Endothelial cell of umbilical vein (primary cell): Measurements from ENCODE around the gene SLFN11. TPM values are rescaled to one million over a fixed set of nuclear protein-coding genes. Genes with fewer than 3 reads are reported as not detected.

Experiments used
- BruUV-seq: library from RNA; stranded (reverse); fragments of 400-500 nt; replicated peaks from 2 replicates; lab custom pipeline; 2021; lab: Mats Ljungman, UMichigan
- CTCF ChIA-PET: fragments of 300-600, 350-600 bp; sonication (Branson Sonifier 250); formaldehyde crosslinking; loops from one replicate; lab custom pipeline; 2021; ENCODE audit warnings: antibody characterized with exemption, inconsistent platforms; lab: Charles Lee
- POLR2A ChIA-PET: fragments of 300-600, 350-600 bp; sonication (Branson Sonifier 250); formaldehyde crosslinking; loops from one replicate; lab custom pipeline; 2021; ENCODE audit warnings: antibody characterized with exemption, inconsistent platforms; lab: Charles Lee
- DNase-seq: peaks from one replicate; pipeline ENCODE4 v3.0.0-alpha.2; 2011; ENCODE audit warnings: low read depth, low spot score
- FAIRE-seq: peaks from 2 replicates; lab custom pipeline; 2011; peaks lifted over from hg19 to GRCh38; lab: Jason Lieb, UNC
- H2AFZ ChIP-seq: 2 replicates; pipeline ENCODE4 v1.6.0; 2012; ENCODE audit warnings: low read depth, low read length, control low read depth, inconsistent platforms
- H3K27ac ChIP-seq: 2 replicates; pipeline ENCODE4 v1.5.1; 2011; ENCODE audit warnings: low read depth, mild to moderate bottlenecking, control low read depth, low read length, moderate library complexity; ENCODE audit not compliant: insufficient read depth
- H3K27me3 ChIP-seq, 2 experiments: 2 replicates each; pipeline versions ENCODE4 v1.6.0 to v1.6.1; 2011; ENCODE audit warnings: low read length in 2 of 2, mixed read lengths in 1 of 2; ENCODE audit not compliant: control insufficient read depth in 2 of 2, insufficient read depth in 2 of 2
- H3K36me3 ChIP-seq, 2 experiments: 2 replicates in 1 of 2; 3 replicates in 1 of 2; pipeline ENCODE4 v1.5.1; 2011; ENCODE audit warnings: low read length in 2 of 2, mild to moderate bottlenecking in 1 of 2, moderate library complexity in 1 of 2; ENCODE audit not compliant: control insufficient read depth in 2 of 2, insufficient read depth in 2 of 2; ENCODE audit errors: extremely low read depth in 1 of 2
- H3K4me1 ChIP-seq: 3 replicates; pipeline ENCODE4 v1.5.1; 2011; ENCODE audit warnings: mild to moderate bottlenecking, low read length; ENCODE audit not compliant: control insufficient read depth, insufficient read depth; ENCODE audit errors: extremely low read depth
- H3K4me2 ChIP-seq: 2 replicates; pipeline ENCODE4 v1.6.1; 2011; ENCODE audit warnings: low read length, control low read depth, mixed read lengths; ENCODE audit not compliant: insufficient read depth
- H3K4me3 ChIP-seq, 3 experiments: fragments of 200-600 bp in 1 of 3; sonication (generic), shearing (Covaris generic) in 1 of 3; replicated peaks in 1 of 3; 2 replicates each; pipeline ENCODE4 v1.5.1; 2011 to 2016; ENCODE audit warnings: control low read depth in 3 of 3, low read length in 3 of 3, mild to moderate bottlenecking in 2 of 3, inconsistent platforms in 1 of 3, low read depth in 1 of 3, moderate library complexity in 1 of 3; ENCODE audit not compliant: insufficient read depth in 1 of 3
- H3K79me2 ChIP-seq: 2 replicates; pipeline ENCODE4 v1.6.0; 2012; ENCODE audit warnings: low read length, inconsistent platforms; ENCODE audit not compliant: control insufficient read depth, insufficient read depth
- H3K9ac ChIP-seq: replicated peaks from 2 replicates; pipeline ENCODE3; 2011; ENCODE audit warnings: low read length, control low read depth; ENCODE audit not compliant: insufficient read depth; ENCODE audit errors: extremely low read depth
- H3K9me1 ChIP-seq: replicated peaks from 3 replicates; pipeline ENCODE4 v1.6.0; 2011; ENCODE audit warnings: mild to moderate bottlenecking, low read length; ENCODE audit not compliant: control insufficient read depth, insufficient read depth; ENCODE audit errors: extremely low read depth
- H3K9me3 ChIP-seq: replicated peaks from 2 replicates; pipeline ENCODE4 v1.5.1; 2012; ENCODE audit warnings: low read length, inconsistent platforms; ENCODE audit not compliant: control insufficient read depth, insufficient read depth
- H4K20me1 ChIP-seq: replicated peaks from 2 replicates; pipeline ENCODE3; 2011; ENCODE audit warnings: mild to moderate bottlenecking, low read length; ENCODE audit not compliant: control insufficient read depth, insufficient read depth; ENCODE audit errors: extremely low read depth
- CTCF ChIP-seq, 2 donors: IDR thresholded peaks; 1 replicate in 1 of 2; 2 replicates in 1 of 2; pipeline ENCODE4 v1.5.1; 2011; ENCODE audit warnings: low read length in 2 of 2, mild to moderate bottlenecking in 2 of 2, moderate library complexity in 2 of 2, control low read depth in 1 of 2, inconsistent platforms in 1 of 2, low read depth in 1 of 2; ENCODE audit not compliant: insufficient read depth in 1 of 2; ENCODE audit errors: extremely low read depth in 1 of 2
- EZH2 ChIP-seq: IDR thresholded peaks from 2 replicates; pipeline ENCODE4 v1.6.1; 2012; ENCODE audit warnings: borderline replicate concordance, low read depth, mild to moderate bottlenecking, moderate library complexity, low read length, inconsistent platforms; ENCODE audit not compliant: severe bottlenecking
- FOS ChIP-seq: IDR thresholded peaks from 2 replicates; pipeline ENCODE4 v1.6.1; 2011; ENCODE audit warnings: mild to moderate bottlenecking, low read length, moderate library complexity, borderline replicate concordance; ENCODE audit not compliant: insufficient read depth
- GATA2 ChIP-seq: IDR thresholded peaks from 2 replicates; pipeline ENCODE4 v1.7.0; 2011; ENCODE audit warnings: low read depth, mild to moderate bottlenecking, moderate library complexity, mixed read lengths, low read length; ENCODE audit not compliant: insufficient read length, insufficient read depth
- JUN ChIP-seq: IDR thresholded peaks from 2 replicates; pipeline ENCODE4 v1.6.1; 2011; ENCODE audit warnings: borderline replicate concordance, low read depth; ENCODE audit not compliant: insufficient read length, insufficient read depth
- MAX ChIP-seq: IDR thresholded peaks from 2 replicates; pipeline ENCODE4 v1.6.1; 2011; ENCODE audit not compliant: insufficient read depth, insufficient read length
- MYC ChIP-seq: IDR thresholded peaks from one replicate; pipeline ENCODE4 v1.6.1; 2011; ENCODE audit warnings: mild to moderate bottlenecking, low read depth, low read length
- POLR2A ChIP-seq: IDR thresholded peaks from 2 replicates; pipeline ENCODE4 v1.6.1; 2012; ENCODE audit warnings: low read depth, mild to moderate bottlenecking, control low read depth, low read length
- POLR2AphosphoS5 ChIP-seq: IDR thresholded peaks from 2 replicates; pipeline ENCODE4 v1.6.1; 2012; ENCODE audit warnings: low read depth, mild to moderate bottlenecking, control low read depth, low read length, moderate library complexity; ENCODE audit not compliant: insufficient read depth
- dilution Hi-C: fragments of 300-500 bp; cut with MboI; formaldehyde crosslinking; loops from one replicate; pipeline ENCODE4 v1.15.0; 2019; ENCODE audit warnings: low sequenced_read_pairs; ENCODE audit not compliant: extremely low pct_ligation_motif_present
- intact Hi-C: fragments of 100-400 bp; cut with micrococcal nuclease; formaldehyde crosslinking; loops from one replicate; pipeline ENCODE4 v1.10.0; 2022
- polyA plus RNA-seq, 4 experiments: library from polyadenylated mRNA; depleted of rRNA in 3 of 4; stranded (reverse) in 3 of 4; unstranded in 1 of 4; fragments of >200 nt; gene quantifications; 2 replicates each; pipeline versions ENCODE4 v1.2.1 to v1.2.3, GENCODE V29; 2011 to 2012; ENCODE audit warnings: missing spikeins in 1 of 4
- total RNA-seq: library from RNA; stranded (reverse); gene quantifications from 2 replicates; pipeline ENCODE4 v1.2.3, GENCODE V29; 2021

SLFN11 gene
- total and polyA plus RNA-seq, 2 donors (not counting 3 experiments of a cell fraction or from before 2014, with no cell fraction given), result 37.0 to 110 TPM

GRCh38 chr17:35314415-35315216 is 58.8 kb downstream of the SLFN11 start:
- Histone ChIP-seq H3K4me2 (no peak overlapping the region), H4K20me1 (no peaks in the 10 kb centered on the region), H3K4me1 (peaks cover 3% of the 10 kb centered on the region), H3K27ac (no peak overlapping the region), H3K27me3 (no peaks in the 10 kb centered on the region), H3K4me3 (no peak overlapping the region), H3K9ac (no peak overlapping the region), H3K9me3 (no peaks in the 10 kb centered on the region), H3K9me1 (no peaks in the 10 kb centered on the region), H2AFZ (no peak overlapping the region), H3K79me2 (no peaks in the 10 kb centered on the region), H3K36me3 (no peaks in the 10 kb centered on the region)
- no peak for TF ChIP-seq JUN
- TF ChIP-seq POLR2A, result no peak
- no peak for TF ChIP-seq CTCF (IDR thresholded peaks at IDR 0.05; ENCODE audit: extremely low read depth in 1 of 2, insufficient read depth in 1 of 2, low read depth in 1 of 2, low read length in 2 of 2)
- no peak for TF ChIP-seq FOS
- no peak for TF ChIP-seq MAX
- TF ChIP-seq POLR2AphosphoS5, result no peak
- no peak for TF ChIP-seq EZH2
- TF ChIP-seq MYC, result no peak
- no peak for TF ChIP-seq GATA2
- ChIA-PET CTCF (interaction anchor here (1.0 to 6.6 kb wide), 9 partner anchors 11 to 225 kb away, joined by 3 to 112 read pairs (median 4); no protein-coding TSS in a partner anchor), POLR2A (interaction anchor here (0.6 kb wide), 1 partner anchor 32 kb away, joined by 3 read pairs; no protein-coding TSS in a partner anchor)
- intact Hi-C loops (no loop called here), dilution Hi-C loops (loop anchor here (25.0 kb wide), 1 partner anchor 223 kb away; the partner anchor contains the start of gene SLFN12L)
- FAIRE-seq (no peak), DNase-seq (no peak)
- no TSS peak for BruUV-seq
